Astrocyte (in vitro differentiated cells and primary cell): ENCODE data around the gene MACROH2A1. TPM values are rescaled to one million over a fixed set of nuclear protein-coding genes. Genes with fewer than 3 reads are reported as not detected.

ENCODE experiments used
- DNase-seq: peaks from one replicate; pipeline ENCODE4 v3.0.0-alpha.2; 2010; ENCODE audit warnings: low read depth
- FAIRE-seq: peaks from 2 replicates; lab custom pipeline; 2011; peaks lifted over from hg19 to GRCh38; lab: Jason Lieb, UNC
- H2AFZ ChIP-seq: 2 replicates; pipeline ENCODE4 v1.6.0; 2012; ENCODE audit warnings: low read depth, low read length, inconsistent platforms
- H3K27ac ChIP-seq: 2 replicates; pipeline ENCODE4 v1.5.1; 2011; ENCODE audit warnings: low read depth, low read length, inconsistent platforms
- H3K27me3 ChIP-seq: 2 replicates; pipeline ENCODE4 v1.6.0; 2011; ENCODE audit warnings: low read length, inconsistent platforms; ENCODE audit not compliant: insufficient read depth
- H3K36me3 ChIP-seq: 2 replicates; pipeline ENCODE4 v1.5.1; 2011; ENCODE audit warnings: low read length, inconsistent platforms; ENCODE audit not compliant: insufficient read depth
- H3K4me1 ChIP-seq: 2 replicates; pipeline ENCODE4 v1.5.1; 2011; ENCODE audit warnings: low read length, inconsistent platforms; ENCODE audit not compliant: insufficient read depth
- H3K4me2 ChIP-seq: 2 replicates; pipeline ENCODE4 v1.6.0; 2012; ENCODE audit warnings: low read length, inconsistent platforms
- H3K4me3 ChIP-seq: 2 replicates; pipeline ENCODE4 v1.5.1; 2011; ENCODE audit warnings: low read depth, mild to moderate bottlenecking, low read length, inconsistent platforms; ENCODE audit not compliant: insufficient read depth
- H3K79me2 ChIP-seq: 2 replicates; pipeline ENCODE4 v1.6.0; 2012; ENCODE audit warnings: mild to moderate bottlenecking, low read length, inconsistent platforms; ENCODE audit not compliant: insufficient read depth
- H3K9ac ChIP-seq: 2 replicates; pipeline ENCODE4 v1.6.0; 2012; ENCODE audit warnings: mild to moderate bottlenecking, low read length, inconsistent platforms
- H3K9me3 ChIP-seq: 2 replicates; pipeline ENCODE4 v1.5.1; 2012; ENCODE audit warnings: low read depth, mild to moderate bottlenecking, low read length, inconsistent platforms; ENCODE audit not compliant: insufficient read depth
- H4K20me1 ChIP-seq: 2 replicates; pipeline ENCODE4 v1.6.0; 2012; ENCODE audit warnings: low read length, inconsistent platforms; ENCODE audit not compliant: insufficient read depth
- H3K27ac Mint-ChIP-seq: one replicate; pipeline ENCODE4 v1.8.0; 2021; ENCODE audit warnings: mild to moderate bottlenecking, mixed read lengths; ENCODE audit not compliant: unreplicated experiment
- H3K27me3 Mint-ChIP-seq: one replicate; pipeline ENCODE4 v1.8.0; 2021; ENCODE audit warnings: low read depth, mixed read lengths; ENCODE audit not compliant: unreplicated experiment
- H3K36me3 Mint-ChIP-seq: one replicate; pipeline ENCODE4 v1.8.0; 2021; ENCODE audit warnings: low read depth, mixed read lengths; ENCODE audit not compliant: unreplicated experiment
- H3K4me1 Mint-ChIP-seq: one replicate; pipeline ENCODE4 v1.8.0; 2021; ENCODE audit warnings: low read depth, mixed read lengths; ENCODE audit not compliant: unreplicated experiment
- H3K4me3 Mint-ChIP-seq: one replicate; pipeline ENCODE4 v1.8.0; 2021; ENCODE audit warnings: mild to moderate bottlenecking, moderate library complexity, mixed read lengths; ENCODE audit not compliant: unreplicated experiment
- H3K9me3 Mint-ChIP-seq: one replicate; pipeline ENCODE4 v1.8.0; 2021; ENCODE audit warnings: mild to moderate bottlenecking, mixed read lengths; ENCODE audit not compliant: unreplicated experiment
- CTCF ChIP-seq: IDR thresholded peaks from 2 replicates; pipeline ENCODE4 v1.5.1; 2011; ENCODE audit warnings: low read depth, mild to moderate bottlenecking, inconsistent platforms, low read length, moderate library complexity; ENCODE audit not compliant: insufficient read depth
- EZH2 ChIP-seq: IDR thresholded peaks from 2 replicates; pipeline ENCODE4 v1.6.1; 2012; ENCODE audit warnings: mild to moderate bottlenecking, low read length, inconsistent platforms; ENCODE audit not compliant: insufficient read depth
- total RNA-seq: library from RNA; stranded (reverse); gene quantifications from 2 replicates; pipeline ENCODE4 v1.2.1, GENCODE V29; 2021

The MACROH2A1 gene
- total RNA-seq, 1 donor from 2014 or later: 143 TPM

DNA sequence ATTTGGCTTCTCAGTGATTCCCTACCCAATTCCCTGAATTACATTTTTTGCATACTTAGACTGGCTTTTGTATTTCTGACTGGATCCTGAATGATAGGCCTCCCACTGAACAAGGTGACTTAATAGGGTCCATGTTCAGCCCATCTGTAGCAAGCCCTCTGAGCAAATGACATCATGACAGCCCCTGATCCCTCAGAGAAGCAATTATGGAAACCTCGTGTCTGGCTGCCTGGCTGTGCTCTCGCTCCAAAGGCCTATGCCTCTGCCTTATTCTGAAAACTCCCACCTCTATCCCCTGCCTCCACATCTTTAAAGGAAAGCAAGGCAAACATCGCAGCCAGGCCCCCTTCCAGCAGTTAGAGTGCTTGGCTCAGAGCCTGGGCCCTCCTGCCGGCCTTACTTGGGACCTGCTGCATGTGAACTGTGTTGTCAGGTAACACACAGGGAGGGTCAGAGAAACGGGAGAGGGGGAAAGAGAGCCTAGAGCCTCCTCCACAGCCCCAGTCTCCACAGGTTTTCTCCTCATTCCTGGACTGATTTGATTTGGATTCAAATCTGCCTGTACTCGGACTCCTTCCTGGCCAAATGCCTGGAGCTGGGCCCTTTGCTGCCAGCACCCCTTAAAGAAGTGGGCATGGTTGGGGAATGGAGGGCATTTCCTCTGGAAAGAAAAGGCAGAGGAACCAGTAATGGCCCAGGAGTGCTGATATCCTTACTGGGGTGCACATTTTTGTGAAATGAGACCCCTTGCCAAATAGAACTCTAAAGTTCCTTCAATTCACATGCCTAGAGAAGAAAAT is 44.3 kb upstream of the MACROH2A1 start:
- Histone ChIP-seq H3K4me1 (peaks cover 6% of the 10 kb centered on the region), H3K27ac (no peak overlapping the region), H3K9me3 (peaks cover 2% of the 10 kb centered on the region), H3K9ac (no peak overlapping the region), H3K4me2 (no peak overlapping the region), H3K79me2 (no peaks in the 10 kb centered on the region), H2AFZ (no peak overlapping the region), H4K20me1 (no peaks in the 10 kb centered on the region), H3K27me3 (peaks cover 7% of the 10 kb centered on the region), H3K36me3 (no peaks in the 10 kb centered on the region), H3K4me3 (no peak overlapping the region)
- Mint-ChIP-seq H3K4me1 (peaks cover 22% of the 10 kb centered on the region), H3K27me3 (peaks cover 2% of the 10 kb centered on the region), H3K27ac (no peak overlapping the region), H3K4me3 (no peak overlapping the region), H3K9me3 (peaks cover 2% of the 10 kb centered on the region), H3K36me3 (no peaks in the 10 kb centered on the region)
- FAIRE-seq (no peak), DNase-seq (no peak)
- no peak for TF ChIP-seq EZH2
- TF ChIP-seq CTCF: no peak

DNA sequence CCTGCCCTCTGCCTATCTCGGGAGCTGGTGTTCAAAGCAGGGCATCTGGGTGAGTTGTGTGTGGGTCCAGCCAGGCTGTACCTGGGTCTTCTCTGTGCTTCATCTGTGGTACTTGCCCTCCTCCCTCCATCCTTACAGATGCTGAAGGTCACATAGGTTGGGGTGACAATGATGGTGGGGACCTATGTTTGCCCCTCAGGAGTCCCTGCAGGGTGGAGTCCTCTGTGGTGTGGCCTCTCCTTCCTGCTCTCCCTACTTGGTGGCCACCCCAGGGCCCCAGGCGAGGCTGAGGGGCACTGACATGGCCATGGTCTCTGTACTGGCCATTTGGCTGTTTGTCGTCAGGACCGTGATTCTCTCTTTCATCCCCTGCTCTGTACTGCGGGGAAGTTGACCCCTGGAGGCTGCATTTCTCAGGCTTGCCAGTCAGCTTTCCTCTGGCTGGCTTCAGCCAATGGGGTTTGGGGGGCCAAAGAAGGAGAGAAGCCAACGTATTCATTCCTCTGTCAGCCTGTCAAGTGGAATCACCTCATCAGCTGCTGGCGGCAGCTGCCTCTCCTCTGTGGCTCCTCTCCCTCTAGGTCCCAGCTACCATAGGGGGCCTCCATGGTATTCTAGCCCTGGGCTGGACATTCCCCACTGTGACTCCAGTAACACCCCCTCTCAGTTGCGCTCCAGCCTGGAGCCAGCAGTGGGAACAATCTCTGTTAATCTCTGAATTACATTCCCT is 43.6 kb upstream of the MACROH2A1 start:
- Mint-ChIP-seq H3K4me3 (no peak overlapping the region), H3K27ac (no peak overlapping the region), H3K36me3 (no peaks in the 10 kb centered on the region), H3K9me3 (peaks cover 2% of the 10 kb centered on the region), H3K27me3 (peaks cover 2% of the 10 kb centered on the region), H3K4me1 (peaks cover 22% of the 10 kb centered on the region)
- peaks cover 2% of the 10 kb centered on the region for H3K9me3 ChIP-seq
- peaks cover 6% of the 10 kb centered on the region for H3K27me3 ChIP-seq
- H4K20me1 ChIP-seq: no peaks in the 10 kb centered on the region
- H3K27ac ChIP-seq: no peak overlapping the region
- no peak for FAIRE-seq
- H3K9ac ChIP-seq: no peak overlapping the region
- no peaks in the 10 kb centered on the region for H3K36me3 ChIP-seq
- no peak for DNase-seq
- H3K4me2 ChIP-seq: no peak overlapping the region
- no peaks in the 10 kb centered on the region for H3K79me2 ChIP-seq
- TF ChIP-seq EZH2: no peak
- no peak for TF ChIP-seq CTCF
- no peak overlapping the region for H3K4me3 ChIP-seq
- peaks cover 8% of the 10 kb centered on the region for H3K4me1 ChIP-seq
- H2AFZ ChIP-seq: no peak overlapping the region
